Keratinocyte (primary cell): ENCODE results near the gene PSG1.
"Not testable (repeated sequence)": the region's sequence is repeated elsewhere in the genome, so short reads cannot be mapped to it uniquely, and the experiment has no call there.

Experiments used
- CTCF ChIP-seq, 3 experiments: IDR thresholded peaks in 1 of 3; conservative IDR thresholded peaks in 1 of 3; optimal IDR thresholded peaks in 1 of 3; 2 replicates in 2 of 3; 3 replicates in 1 of 3; pipeline versions ENCODE3 to v1.5.1; 2011; ENCODE audit warnings: low read length in 3 of 3, mild to moderate bottlenecking in 3 of 3, moderate library complexity in 2 of 3, control low read depth in 1 of 3, inconsistent platforms in 1 of 3; ENCODE audit not compliant: insufficient read depth in 2 of 3; ENCODE audit errors: extremely low read depth in 1 of 3
- EZH2 ChIP-seq: IDR thresholded peaks from one replicate; pipeline ENCODE4 v1.6.1; 2012; ENCODE audit warnings: inconsistent platforms, mild to moderate bottlenecking, low read length, moderate library complexity

GRCh38 chr19:42899110-42899509 lies 19.6 kb upstream of the PSG1 start:
- not testable (repeated sequence) for TF ChIP-seq CTCF (optimal IDR thresholded peaks at IDR 0.05 in 1 of 3, IDR thresholded peaks at IDR 0.05 in 1 of 3, conservative IDR thresholded peaks at IDR 0.05 in 1 of 3; ENCODE audit: extremely low read depth in 1 of 3, insufficient read depth in 2 of 3, low read length in 3 of 3); EZH2
